ENCODE measurements around the gene HDAC1. TPM values are rescaled to one million over a fixed set of nuclear protein-coding genes. Genes with fewer than 3 reads are reported as not detected.

Gene HDAC1
- total and polyA plus RNA-seq, 2 of the 13 experiments (the other 11 are each of a cell fraction or from before 2014, with no cell fraction given) = 93.5 to 189 TPM

GRCh38 chr1:32291708-32292538 is at the start of gene HDAC1 (continued):
- TF ChIP-seq ATF4 (CRISPR knock-in tag; IDR thresholded peaks at IDR 0.05) (no peak), KDM1A (CRISPR knock-in tag; IDR thresholded peaks at IDR 0.05) (peak; percentile 84), ZSCAN9 (CRISPR knock-in tag; IDR thresholded peaks at IDR 0.05; ENCODE audit: borderline replicate concordance) (peak; percentile 57; the same call in 1 of the 2 replicates), ISX (CRISPR knock-in tag; conservative IDR thresholded peaks at IDR 0.05) (no peak), ZBTB4 (CRISPR knock-in tag; IDR thresholded peaks at IDR 0.05; ENCODE audit: borderline replicate concordance) (no peak), ZNF136 (CRISPR knock-in tag; IDR thresholded peaks at IDR 0.05; ENCODE audit: low read depth) (no peak), HNF4A (CRISPR knock-in tag; IDR thresholded peaks at IDR 0.05) (0 out of 2 replicates have a peak, but pooled peaks have one; percentile 25), ZNF777 (CRISPR knock-in tag; IDR thresholded peaks at IDR 0.05) (peak; percentile 77), ZSCAN5A (CRISPR knock-in tag; IDR thresholded peaks at IDR 0.05; ENCODE audit: borderline replicate concordance) (peak; percentile 52; the same call in 1 of the 2 replicates), WIZ (CRISPR knock-in tag; IDR thresholded peaks at IDR 0.05) (peak; percentile 66; the same call in 1 of the 2 replicates), ARID4A (CRISPR knock-in tag; IDR thresholded peaks at IDR 0.05; ENCODE audit: borderline replicate concordance) (peak; percentile 83), SRY (CRISPR knock-in tag; IDR thresholded peaks at IDR 0.05) (0 out of 2 replicates have a peak, but pooled peaks have one; percentile 67), ZNF225 (CRISPR knock-in tag; IDR thresholded peaks at IDR 0.05) (no peak), BHLHE40 (IDR thresholded peaks at IDR 0.05; ENCODE audit: low read length) (peak; percentile 94), GRHL1 (CRISPR knock-in tag; conservative IDR thresholded peaks at IDR 0.05) (no peak), ZNF335 (CRISPR knock-in tag; IDR thresholded peaks at IDR 0.05) (peak; percentile 75; the same call in 1 of the 2 replicates)

All from HepG2 (cell line).